Left lung (tissue), 10 donors: ENCODE measurements around the gene KRT10. TPM values are rescaled to one million over a fixed set of nuclear protein-coding genes. Genes with fewer than 3 reads are reported as not detected.
A peak's percentile ranks its signal among the peaks of the same experiment; 100 is the strongest.

Source experiments
- ATAC-seq: fragments of 200-7000 bp; cut with Tn5 transposase; one replicate; pipeline ENCODE4 v1.9.1; 2020; ENCODE audit warnings: moderate library complexity
- DNase-seq, 4 donors: peaks; one replicate each; pipeline ENCODE4 v3.0.0-alpha.2; 2013 to 2020
- H3K27ac ChIP-seq, 2 donors: fragments of 200-600 bp; sonication (generic) in 1 of 2; one replicate each; pipeline versions ENCODE4 v1.5.0 to v1.8.0; 2020 to 2021
- H3K27me3 ChIP-seq, 2 donors: fragments of 200-600 bp; sonication (generic) in 1 of 2; one replicate each; pipeline versions ENCODE4 v1.5.0 to v1.8.0; 2020 to 2021
- H3K36me3 ChIP-seq, 2 donors: fragments of 200-600 bp; sonication (generic) in 1 of 2; one replicate each; pipeline versions ENCODE4 v1.5.0 to v1.8.0; 2020 to 2021
- H3K4me1 ChIP-seq, 2 donors: fragments of 200-600 bp; one replicate each; pipeline ENCODE4 v1.8.0; 2021
- H3K4me3 ChIP-seq, 2 donors: fragments of 200-600 bp; sonication (generic) in 1 of 2; one replicate each; pipeline versions ENCODE4 v1.5.0 to v1.8.0; 2020 to 2021; ENCODE audit warnings: mild to moderate bottlenecking in 1 of 2
- H3K9me3 ChIP-seq, 2 donors: fragments of 200-600 bp; sonication (generic) in 1 of 2; one replicate each; pipeline versions ENCODE4 v1.5.0 to v1.8.0; 2020 to 2021
- intact Hi-C, 2 donors: fragments of 100-400 bp; cut with DNase I; formaldehyde crosslinking; loops; one replicate each; pipeline versions ENCODE4 v1.11.2 to v1.14.2; 2022
- polyA plus RNA-seq, 6 donors: library from polyadenylated mRNA; unstranded; fragments of 120-200 nt; gene quantifications; one replicate each; pipeline ENCODE4 v1.2.1, GENCODE V29; 2013; ENCODE audit not compliant: insufficient read length in 6 of 6
- total RNA-seq, 2 donors: library from RNA; stranded (reverse); fragmentation: NEBNext Ultra II Directional; extraction: Animal tissue kit (Norgen Biotek cat#: 25700); gene quantifications; one replicate each; pipeline ENCODE4 v1.2.1, GENCODE V29; 2021
- TF ChIP-seq, protein P1 (sequence below), 2 donors: fragments of 200-600 bp; sonication (generic) in 1 of 2; IDR thresholded peaks; one replicate each; pipeline versions ENCODE4 v1.5.0 to v1.8.0; 2021; ENCODE audit warnings: antibody characterized with exemption in 2 of 2
- donor health status: DM: no; HTN: yes; CAD: no.
- donor health status: DM: no; HTN: no; CAD: no.

The KRT10 gene
- total and polyA plus RNA-seq, 8 donors, result 30.5 to 58.2 (median 42.2) TPM

DNA sequence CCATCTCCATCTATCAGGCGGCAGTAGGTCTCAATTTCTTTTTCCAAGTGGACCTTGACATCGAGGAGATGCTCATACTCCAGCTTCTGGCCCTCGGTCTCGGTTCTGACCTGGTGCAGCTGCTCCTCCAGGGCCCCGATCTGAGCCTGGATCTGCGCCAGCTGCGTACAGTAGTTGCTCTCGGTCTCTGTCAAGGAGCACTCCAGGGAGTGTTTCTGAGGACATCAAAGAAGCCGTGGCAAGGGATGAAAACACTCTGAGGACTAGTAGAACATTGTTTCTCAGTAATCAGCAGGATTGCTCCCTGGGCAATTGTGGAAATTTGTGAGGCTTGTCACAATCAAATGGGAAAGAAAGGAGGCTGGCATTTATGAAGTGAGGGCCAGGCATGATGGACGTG, 28.6 kb downstream of the KRT10 start:
- DNase-seq (no peak), ATAC-seq (peak; percentile 46)
- H3K36me3 ChIP-seq, result no peaks in the 10 kb centered on the region
- H3K4me1 ChIP-seq, result no peaks in the 10 kb centered on the region
- intact Hi-C loops, result loop anchor here in 1 of 2 donors (5.0 kb wide), 1 partner anchor 177 kb away; no protein-coding TSS in a partner anchor
- no peaks in the 10 kb centered on the region for H3K9me3 ChIP-seq
- TF ChIP-seq, protein P1, sequence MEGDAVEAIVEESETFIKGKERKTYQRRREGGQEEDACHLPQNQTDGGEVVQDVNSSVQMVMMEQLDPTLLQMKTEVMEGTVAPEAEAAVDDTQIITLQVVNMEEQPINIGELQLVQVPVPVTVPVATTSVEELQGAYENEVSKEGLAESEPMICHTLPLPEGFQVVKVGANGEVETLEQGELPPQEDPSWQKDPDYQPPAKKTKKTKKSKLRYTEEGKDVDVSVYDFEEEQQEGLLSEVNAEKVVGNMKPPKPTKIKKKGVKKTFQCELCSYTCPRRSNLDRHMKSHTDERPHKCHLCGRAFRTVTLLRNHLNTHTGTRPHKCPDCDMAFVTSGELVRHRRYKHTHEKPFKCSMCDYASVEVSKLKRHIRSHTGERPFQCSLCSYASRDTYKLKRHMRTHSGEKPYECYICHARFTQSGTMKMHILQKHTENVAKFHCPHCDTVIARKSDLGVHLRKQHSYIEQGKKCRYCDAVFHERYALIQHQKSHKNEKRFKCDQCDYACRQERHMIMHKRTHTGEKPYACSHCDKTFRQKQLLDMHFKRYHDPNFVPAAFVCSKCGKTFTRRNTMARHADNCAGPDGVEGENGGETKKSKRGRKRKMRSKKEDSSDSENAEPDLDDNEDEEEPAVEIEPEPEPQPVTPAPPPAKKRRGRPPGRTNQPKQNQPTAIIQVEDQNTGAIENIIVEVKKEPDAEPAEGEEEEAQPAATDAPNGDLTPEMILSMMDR (IDR thresholded peaks at IDR 0.05), result no peak
- peaks cover 9 to 41% of the 10 kb centered on the region in 2 donors for H3K27me3 ChIP-seq
- no peak overlapping the region for H3K27ac ChIP-seq
- no peak overlapping the region for H3K4me3 ChIP-seq

DNA sequence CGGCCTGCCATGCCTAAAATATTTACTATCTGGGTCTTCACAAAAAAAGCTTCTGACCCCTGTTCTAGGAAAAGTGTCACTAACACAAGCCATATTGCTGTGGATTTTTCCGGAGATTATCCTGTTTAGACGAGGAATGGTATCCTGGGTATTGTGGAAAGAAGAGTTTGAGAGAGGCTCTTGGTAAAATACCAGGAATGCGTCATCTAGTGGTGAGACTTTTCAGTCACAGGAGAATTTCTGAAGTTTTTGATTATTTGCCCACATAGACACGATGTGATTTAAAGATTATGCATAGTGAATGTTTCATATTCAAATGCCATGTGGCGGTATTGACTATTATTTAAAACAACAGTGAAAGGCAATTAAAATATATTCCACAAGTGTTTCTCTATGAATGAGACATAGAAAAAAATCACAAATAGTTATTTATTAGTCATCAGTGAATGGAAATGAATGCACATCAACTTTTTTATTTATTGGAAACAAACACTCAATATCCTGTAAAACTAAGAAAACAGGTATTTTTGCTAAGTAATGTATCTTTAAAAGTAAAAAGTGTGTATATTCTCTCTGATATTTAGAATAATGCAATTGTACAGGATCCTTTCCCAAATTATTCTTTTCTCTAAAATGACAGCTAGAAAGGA, 30.5 kb downstream of the KRT10 start:
- Histone ChIP-seq H3K9me3 (no peaks in the 10 kb centered on the region), H3K27me3 (peaks cover 0 to 24% of the 10 kb centered on the region in 2 donors), H3K4me1 (no peaks in the 10 kb centered on the region), H3K36me3 (no peaks in the 10 kb centered on the region), H3K4me3 (no peak overlapping the region), H3K27ac (no peak overlapping the region)
- TF ChIP-seq, protein P1 (IDR thresholded peaks at IDR 0.05), result peak in 1 of 2 donors; percentile 52
- DNase-seq, result peak in 2 of 4 donors; percentile 59 to 67
- intact Hi-C loops, result loop anchor here in 1 of 2 donors (5.0 kb wide), 1 partner anchor 175 kb away; no protein-coding TSS in a partner anchor
- peak; percentile 65 for ATAC-seq

DNA sequence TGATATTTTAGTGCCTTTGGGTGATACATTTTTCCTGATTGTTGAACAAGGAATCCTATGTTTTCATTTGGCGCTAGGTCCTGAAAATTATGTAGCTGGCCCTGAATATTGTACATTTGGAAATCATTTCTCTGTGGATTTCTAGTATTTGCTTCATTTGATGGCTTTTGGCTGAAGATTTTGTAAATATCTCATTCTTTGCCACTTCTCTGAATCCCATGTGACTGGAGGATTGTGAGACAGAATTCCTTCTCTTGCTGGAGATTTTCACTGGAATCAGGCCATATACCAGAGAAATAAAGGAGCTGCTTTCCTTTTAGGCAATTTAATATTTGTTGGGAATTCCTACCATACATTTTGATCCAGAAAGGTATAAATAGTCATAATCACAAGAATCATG, 31.3 kb downstream of the KRT10 start:
- intact Hi-C loops, result loop anchor here in 1 of 2 donors (5.0 kb wide), 1 partner anchor 174 kb away; no protein-coding TSS in a partner anchor
- ATAC-seq (no peak), DNase-seq (peak in 2 of 4 donors; percentile 52 to 59)
- H3K4me3 ChIP-seq, result no peak overlapping the region
- TF ChIP-seq, protein P1 (IDR thresholded peaks at IDR 0.05), result no peak
- H3K36me3 ChIP-seq, result no peaks in the 10 kb centered on the region
- H3K9me3 ChIP-seq, result no peaks in the 10 kb centered on the region
- H3K27ac ChIP-seq, result no peak overlapping the region
- H3K4me1 ChIP-seq, result no peaks in the 10 kb centered on the region
- H3K27me3 ChIP-seq, result peaks cover 0 to 16% of the 10 kb centered on the region in 2 donors

DNA sequence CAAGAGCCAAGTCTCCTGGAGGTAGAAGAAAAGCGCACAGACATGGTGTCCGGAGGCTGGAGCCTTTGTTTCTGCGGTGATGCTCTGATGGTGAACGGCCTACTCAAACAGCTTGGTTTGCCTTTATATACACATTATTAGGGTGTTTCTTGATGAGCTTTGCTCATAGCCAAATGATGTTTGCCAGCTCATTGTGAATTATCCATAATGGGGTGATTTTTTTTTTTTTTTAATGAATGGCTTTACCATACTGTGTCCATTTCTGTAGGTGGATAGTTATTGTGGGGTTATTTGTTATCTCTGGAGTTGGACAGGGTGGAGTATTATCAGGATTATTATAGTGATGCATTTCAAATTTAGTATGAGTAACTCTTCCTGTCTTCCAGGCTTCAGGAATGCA, 40.0 kb downstream of the KRT10 start, which contains the start of gene KRT27:
Gene KRT27, minus strand, starts transcription at position 101 of the 400 bp plus-strand sequence. Its CDS starts 57 bp downstream, at position 44.
- H3K36me3 ChIP-seq, result no peaks in the 10 kb centered on the region
- H3K9me3 ChIP-seq, result no peaks in the 10 kb centered on the region
- ATAC-seq (no peak), DNase-seq (no peak)
- no peak within 1 kb of the TSS for H3K27ac ChIP-seq
- no peak within 1 kb of the TSS for H3K4me3 ChIP-seq
- intact Hi-C loops, result no loop called here
- H3K4me1 ChIP-seq, result no peaks in the 10 kb centered on the region
- TF ChIP-seq, protein P1 (IDR thresholded peaks at IDR 0.05), result no peak
- H3K27me3 ChIP-seq, result peaks cover 12 to 33% of the 10 kb centered on the region in 2 donors

DNA sequence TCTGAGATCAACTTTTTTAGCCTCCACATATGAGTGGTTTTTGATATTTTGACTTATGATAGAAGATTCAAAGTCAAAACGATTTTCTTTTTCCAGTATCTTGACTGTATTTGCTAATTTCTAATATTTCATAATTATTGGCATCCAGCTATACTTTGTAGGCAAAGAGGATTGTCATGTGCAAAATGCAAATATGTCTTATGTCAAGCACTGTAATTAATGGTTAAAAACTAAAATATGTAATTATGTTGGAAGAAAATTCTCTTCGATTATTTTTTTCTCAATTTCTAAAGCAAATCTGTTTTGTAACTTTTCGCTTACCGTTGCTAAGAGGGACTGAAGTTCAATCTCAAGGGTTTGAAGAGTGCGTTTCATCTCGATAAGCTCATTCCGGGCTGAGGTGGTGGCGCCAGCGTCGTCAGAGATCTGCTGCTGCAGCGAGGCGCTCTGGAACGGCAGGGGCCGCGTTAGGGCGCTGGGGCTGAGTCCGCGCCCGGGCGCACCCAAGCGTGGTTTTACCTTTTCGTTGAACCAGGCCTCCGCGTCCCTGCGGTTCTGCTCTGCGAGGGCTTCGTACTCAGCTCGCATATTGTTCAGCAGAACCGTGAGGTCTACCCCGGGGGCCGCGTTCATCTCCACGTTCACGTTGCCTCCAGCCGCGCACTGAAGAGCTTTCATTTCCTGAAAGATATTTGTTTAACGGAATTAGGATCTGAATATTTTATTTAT, 43.1 kb downstream of the KRT10 start:
- DNase-seq (peak; percentile 18 to 87 (median 70)), ATAC-seq (peak; percentile 96)
- Histone ChIP-seq H3K4me3 (peak overlapping the region; percentile 9 to 23), H3K27me3 (peaks cover 19 to 43% of the 10 kb centered on the region in 2 donors), H3K9me3 (no peaks in the 10 kb centered on the region), H3K27ac (peak overlapping the region; percentile 19 to 44), H3K4me1 (no peaks in the 10 kb centered on the region), H3K36me3 (no peaks in the 10 kb centered on the region)
- intact Hi-C loops, result no loop called here
- TF ChIP-seq, protein P1 (IDR thresholded peaks at IDR 0.05), result no peak
